ENCODE measurements around the gene ACBD6. TPM values are rescaled to one million over a fixed set of nuclear protein-coding genes. Genes with fewer than 3 reads are reported as not detected.

Gene ACBD6
- total and polyA plus RNA-seq, 8 donors: 8.9 to 48.8 (median 37.7) TPM

DNA sequence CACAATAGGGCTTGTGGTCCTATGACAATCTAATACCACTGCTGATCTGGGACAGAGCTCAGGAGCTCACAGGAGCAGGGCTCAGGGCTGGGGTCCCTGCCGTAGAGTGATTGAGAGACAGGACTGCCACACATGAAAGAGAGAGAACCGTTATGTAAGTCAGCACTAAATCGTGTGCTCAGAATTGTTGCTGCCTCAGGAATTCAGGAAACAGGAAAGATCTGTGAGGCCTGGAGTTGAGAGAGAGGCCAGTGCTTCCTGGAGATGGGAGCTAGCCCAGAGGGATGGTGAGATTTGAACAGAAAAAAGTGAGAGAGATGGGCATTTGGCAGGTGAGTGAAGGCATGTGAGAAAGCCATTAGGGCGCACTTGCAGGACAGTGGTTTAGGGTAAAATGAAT, 17.5 kb upstream of the ACBD6 start:
- Histone ChIP-seq H3K9me3 (no peaks in the 10 kb centered on the region), H3K36me3 (no peaks in the 10 kb centered on the region), H3K4me3 (no peak overlapping the region), H3K27ac (no peak overlapping the region), H3K4me1 (peaks cover 0 to 9% (median 0%) of the 10 kb centered on the region in 4 donors), H3K27me3 (no peaks in the 10 kb centered on the region)
- DNase-seq: no peak
- WGBS, 5 donors: 50 to 62% (median 59%) methylated on average over 4 of the region's 4 CpGs
- intact Hi-C loops (cut with DNase I; ENCODE audit: low total_unique reads): loop anchor here (5.0 kb wide), 1 partner anchor 342 kb away; no protein-coding TSS in a partner anchor
- no peak for TF ChIP-seq EP300 (IDR thresholded peaks at IDR 0.05)
- TF ChIP-seq POLR2A (IDR thresholded peaks at IDR 0.05): no peak
- no peak for TF ChIP-seq CTCF (IDR thresholded peaks at IDR 0.05)
- TF ChIP-seq POLR2AphosphoS5 (IDR thresholded peaks at IDR 0.05): no peak

DNA sequence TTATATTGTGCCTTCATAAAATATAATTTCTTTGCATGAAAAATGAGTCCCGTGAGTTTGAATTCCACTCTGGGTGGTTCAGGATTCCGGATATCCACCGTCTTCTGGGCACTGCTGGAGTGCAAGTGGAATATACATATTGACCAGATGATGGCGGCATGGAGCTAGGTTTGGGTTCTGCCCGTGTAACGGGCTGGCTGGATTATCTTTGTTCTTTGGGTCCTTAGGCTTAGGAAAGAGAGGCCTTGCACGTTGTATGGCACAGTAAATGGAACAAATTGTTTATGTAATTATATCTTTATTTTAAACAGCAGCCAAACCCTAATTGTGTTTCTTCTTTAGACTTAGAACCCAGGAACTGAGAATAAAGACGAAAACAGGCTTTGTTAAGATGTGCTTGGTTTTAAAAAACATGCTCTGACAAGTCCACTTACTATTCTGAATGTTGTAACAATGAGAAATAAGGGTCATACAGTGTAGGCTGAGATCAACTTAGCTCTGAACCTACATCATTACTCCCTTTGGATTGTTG, 13.5 kb upstream of the ACBD6 start:
- no peaks in the 10 kb centered on the region for H3K36me3 ChIP-seq
- intact Hi-C loops (cut with DNase I; ENCODE audit: low total_unique reads): loop anchor here (5.0 kb wide), 1 partner anchor 346 kb away; no protein-coding TSS in a partner anchor
- 9 to 12% (median 11%) methylated on average over 8 of the region's 8 CpGs for WGBS, 5 donors
- no peak overlapping the region for H3K4me3 ChIP-seq
- H3K27ac ChIP-seq: no peak overlapping the region
- H3K9me3 ChIP-seq: no peaks in the 10 kb centered on the region
- peaks cover 0 to 9% (median 0%) of the 10 kb centered on the region in 4 donors for H3K4me1 ChIP-seq
- TF ChIP-seq CTCF (IDR thresholded peaks at IDR 0.05): peak in 5 of 7 experiments; percentile 63 to 73 (median 67)
- no peak for TF ChIP-seq EP300 (IDR thresholded peaks at IDR 0.05)
- no peak for TF ChIP-seq POLR2A (IDR thresholded peaks at IDR 0.05)
- peak in 1 of 3 donors; percentile 46 for TF ChIP-seq POLR2AphosphoS5 (IDR thresholded peaks at IDR 0.05)
- no peaks in the 10 kb centered on the region for H3K27me3 ChIP-seq
- peak; percentile 63 to 91 for DNase-seq

DNA sequence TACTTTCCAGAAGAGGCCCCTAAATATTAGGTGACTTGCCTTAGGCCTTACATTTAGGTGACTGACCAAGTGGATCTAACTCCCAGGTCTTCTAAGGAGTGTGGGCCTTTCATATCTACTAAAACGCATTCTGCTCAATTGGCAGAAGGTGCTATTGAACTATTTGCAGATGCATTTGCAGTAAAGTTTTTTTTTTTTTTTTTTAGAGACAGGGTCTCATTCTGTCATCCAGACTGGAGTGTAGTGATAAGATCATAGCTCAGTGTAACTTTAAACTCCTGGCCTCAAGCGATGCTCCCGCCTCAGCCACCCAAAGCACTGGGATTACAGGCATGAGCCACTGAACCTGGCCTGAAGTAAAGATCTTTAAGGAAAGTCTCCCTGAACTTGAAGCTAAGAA, 13.0 kb upstream of the ACBD6 start:
- no peaks in the 10 kb centered on the region for H3K36me3 ChIP-seq
- H3K27me3 ChIP-seq: no peaks in the 10 kb centered on the region
- H3K4me3 ChIP-seq: no peak overlapping the region
- TF ChIP-seq POLR2A (IDR thresholded peaks at IDR 0.05): no peak
- no peak for TF ChIP-seq POLR2AphosphoS5 (IDR thresholded peaks at IDR 0.05)
- TF ChIP-seq EP300 (IDR thresholded peaks at IDR 0.05): no peak
- no peak for TF ChIP-seq CTCF (IDR thresholded peaks at IDR 0.05)
- H3K27ac ChIP-seq: no peak overlapping the region
- H3K9me3 ChIP-seq: no peaks in the 10 kb centered on the region
- DNase-seq: no peak
- peaks cover 0 to 9% (median 0%) of the 10 kb centered on the region in 4 donors for H3K4me1 ChIP-seq
- intact Hi-C loops (cut with DNase I; ENCODE audit: low total_unique reads): loop anchor here (5.0 kb wide), 1 partner anchor 347 kb away; no protein-coding TSS in a partner anchor
- WGBS, 5 donors: 33 to 49% (median 38%) methylated on average over 3 of the region's 3 CpGs

DNA sequence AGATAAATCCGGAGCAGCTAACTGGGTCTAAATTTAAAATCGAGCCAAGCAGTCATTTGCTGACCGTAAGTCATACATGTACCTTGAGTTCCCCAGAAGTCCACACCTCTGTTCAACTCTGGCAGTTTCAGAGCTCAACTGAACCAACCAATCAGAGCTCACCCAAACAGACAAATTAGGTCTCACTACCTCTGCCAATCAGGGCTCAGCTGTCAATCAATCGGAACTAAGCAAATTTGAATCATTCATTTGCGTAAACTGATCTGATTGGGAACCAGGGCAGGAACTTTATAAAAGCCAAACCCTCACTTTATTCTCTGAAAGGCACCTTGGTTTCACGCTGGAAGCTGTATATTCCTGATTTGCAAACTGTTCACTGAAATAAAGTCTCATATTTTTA, 11.2 kb upstream of the ACBD6 start:
- TF ChIP-seq POLR2A (IDR thresholded peaks at IDR 0.05) (no peak), CTCF (IDR thresholded peaks at IDR 0.05) (no peak), POLR2AphosphoS5 (IDR thresholded peaks at IDR 0.05) (no peak), EP300 (IDR thresholded peaks at IDR 0.05) (no peak)
- 52 to 78% (median 59%) methylated on average over 6 of the region's 6 CpGs for WGBS, 5 donors

More for the DNA sequence above, 11.2 kb upstream of the ACBD6 start:
- intact Hi-C loops (cut with DNase I; ENCODE audit: low total_unique reads): no loop called here
- DNase-seq: no peak
- Histone ChIP-seq H3K36me3 (no peaks in the 10 kb centered on the region), H3K27ac (no peak overlapping the region), H3K9me3 (no peaks in the 10 kb centered on the region), H3K4me1 (peaks cover 0 to 9% (median 0%) of the 10 kb centered on the region in 4 donors), H3K4me3 (no peak overlapping the region), H3K27me3 (no peaks in the 10 kb centered on the region)

All from stomach (tissue), 9 donors.